Measurements from ENCODE around the gene BBS9. TPM values are rescaled to one million over a fixed set of nuclear protein-coding genes. Genes with fewer than 3 reads are reported as not detected.

Gene BBS9
- total and polyA plus RNA-seq, 3 donors from 2014 or later, result 39.3 to 55.7 (median 53.3) TPM

GRCh38 chr7:33500703-33501701 is 371.6 kb downstream of the BBS9 start:
- Histone ChIP-seq H3K4me1 (no peaks in the 10 kb centered on the region), H3K36me3 (ENCODE audit: low read depth, missing control alignments) (no peaks in the 10 kb centered on the region), H3K27ac (no peak overlapping the region), H3K27me3 (no peaks in the 10 kb centered on the region), H3K4me3 (no peak overlapping the region), H3K9me3 (no peaks in the 10 kb centered on the region)
- TF ChIP-seq POLR2A (IDR thresholded peaks at IDR 0.05) (no peak), CTCF (IDR thresholded peaks at IDR 0.05) (no peak)
- 63 to 73% methylated on average over 9 of the region's 9 CpGs for WGBS, 2 donors
- intact Hi-C loops (cut with DNase I; ENCODE audit: low total_unique reads), result no loop called here
- no peak for DNase-seq

- no peak for TF ChIP-seq POLR2A (IDR thresholded peaks at IDR 0.05)
- no peak for TF ChIP-seq CTCF (IDR thresholded peaks at IDR 0.05)
- Histone ChIP-seq H3K9me3 (no peaks in the 10 kb centered on the region), H3K27ac (no peak overlapping the region), H3K4me1 (no peaks in the 10 kb centered on the region), H3K27me3 (no peaks in the 10 kb centered on the region), H3K36me3 (ENCODE audit: low read depth, missing control alignments) (no peaks in the 10 kb centered on the region), H3K4me3 (no peak overlapping the region)
- 94% methylated on average over 9 of the region's 9 CpGs for WGBS, 2 donors
- intact Hi-C loops (cut with DNase I; ENCODE audit: low total_unique reads), result no loop called here
- DNase-seq, result no peak
Observed at GRCh38 chr7:33503014-33503413, 373.6 kb downstream of the BBS9 start.

- Histone ChIP-seq H3K4me1 (no peaks in the 10 kb centered on the region), H3K27ac (no peak overlapping the region), H3K36me3 (ENCODE audit: low read depth, missing control alignments) (no peaks in the 10 kb centered on the region), H3K9me3 (no peaks in the 10 kb centered on the region), H3K27me3 (no peaks in the 10 kb centered on the region), H3K4me3 (no peak overlapping the region)
- intact Hi-C loops (cut with DNase I; ENCODE audit: low total_unique reads), result no loop called here
- WGBS, 2 donors, result 46 to 53% methylated on average over 5 of the region's 5 CpGs
- TF ChIP-seq CTCF (IDR thresholded peaks at IDR 0.05), result no peak
- TF ChIP-seq POLR2A (IDR thresholded peaks at IDR 0.05), result no peak
- no peak for DNase-seq
Observed at GRCh38 chr7:33503736-33504135, 374.4 kb downstream of the BBS9 start.

- no peaks in the 10 kb centered on the region for H3K27me3 ChIP-seq
- no peak overlapping the region for H3K27ac ChIP-seq
- H3K4me1 ChIP-seq, result no peaks in the 10 kb centered on the region
- no peak for TF ChIP-seq POLR2A (IDR thresholded peaks at IDR 0.05)
- TF ChIP-seq CTCF (IDR thresholded peaks at IDR 0.05), result no peak
- H3K36me3 ChIP-seq (ENCODE audit: low read depth, missing control alignments), result no peaks in the 10 kb centered on the region
- no peaks in the 10 kb centered on the region for H3K9me3 ChIP-seq
- intact Hi-C loops (cut with DNase I; ENCODE audit: low total_unique reads), result no loop called here
- H3K4me3 ChIP-seq, result no peak overlapping the region
- no peak for DNase-seq
- WGBS, 2 donors, result 90 to 91% methylated on average over 6 of the region's 6 CpGs
Observed at GRCh38 chr7:33504266-33504665, 374.9 kb downstream of the BBS9 start.

All from testis (tissue), 3 donors.